SKM-1 treated with dmso at 0.1 percent for 144 hours (cell line): ENCODE results near the gene GGA2.
"Not testable (repeated sequence)": the region's sequence is repeated elsewhere in the genome, so short reads cannot be mapped to it uniquely, and the experiment has no call there.

Source experiments
- DNase-seq: peaks from one replicate; lab custom pipeline; 2025; ENCODE audit not compliant: unreplicated experiment; lab: John Stamatoyannopoulos, UW

GGA2 gene

DNA sequence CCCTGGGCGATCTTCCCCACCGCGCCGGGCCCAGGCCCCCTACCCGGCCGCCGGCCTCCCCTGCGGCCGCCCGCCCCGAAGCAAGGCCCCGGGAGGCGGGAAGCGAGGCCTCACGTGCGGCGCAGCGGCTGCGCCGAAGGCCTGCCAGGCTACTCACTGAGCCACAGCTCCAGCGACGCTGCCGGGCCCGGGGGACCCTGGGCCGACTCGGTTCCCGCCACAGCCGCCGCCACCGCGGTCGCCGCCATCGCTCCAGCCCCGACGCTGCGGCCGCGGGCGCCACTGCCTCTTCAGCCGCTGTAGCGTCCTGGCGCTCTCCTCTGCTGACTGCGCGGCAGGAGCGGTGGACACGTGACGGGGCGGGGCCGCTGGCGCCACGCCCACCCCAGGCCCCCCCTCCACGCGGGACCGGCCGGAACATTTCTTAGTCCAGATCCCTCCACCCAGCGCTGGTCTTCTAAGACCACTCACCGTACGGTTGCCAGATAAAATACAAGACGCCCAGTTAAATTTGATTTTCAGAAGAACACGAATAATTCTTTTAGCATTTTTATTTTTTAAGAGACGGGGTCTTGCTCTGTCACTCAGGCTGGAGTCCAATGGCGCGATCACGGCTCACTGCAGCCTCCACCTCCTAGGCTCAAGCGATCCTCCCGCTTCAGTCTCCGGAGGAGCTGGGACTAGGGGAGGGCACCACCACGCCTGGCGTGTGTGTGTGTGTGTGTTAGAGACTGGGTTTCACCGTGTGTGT, at the start of gene GGA2:
TSS of gene GGA2 (minus strand) at position 331 of the 751 bp plus-strand sequence. CDS start at position 248, 83 bp downstream.
- peak; percentile 72 for DNase-seq

DNA sequence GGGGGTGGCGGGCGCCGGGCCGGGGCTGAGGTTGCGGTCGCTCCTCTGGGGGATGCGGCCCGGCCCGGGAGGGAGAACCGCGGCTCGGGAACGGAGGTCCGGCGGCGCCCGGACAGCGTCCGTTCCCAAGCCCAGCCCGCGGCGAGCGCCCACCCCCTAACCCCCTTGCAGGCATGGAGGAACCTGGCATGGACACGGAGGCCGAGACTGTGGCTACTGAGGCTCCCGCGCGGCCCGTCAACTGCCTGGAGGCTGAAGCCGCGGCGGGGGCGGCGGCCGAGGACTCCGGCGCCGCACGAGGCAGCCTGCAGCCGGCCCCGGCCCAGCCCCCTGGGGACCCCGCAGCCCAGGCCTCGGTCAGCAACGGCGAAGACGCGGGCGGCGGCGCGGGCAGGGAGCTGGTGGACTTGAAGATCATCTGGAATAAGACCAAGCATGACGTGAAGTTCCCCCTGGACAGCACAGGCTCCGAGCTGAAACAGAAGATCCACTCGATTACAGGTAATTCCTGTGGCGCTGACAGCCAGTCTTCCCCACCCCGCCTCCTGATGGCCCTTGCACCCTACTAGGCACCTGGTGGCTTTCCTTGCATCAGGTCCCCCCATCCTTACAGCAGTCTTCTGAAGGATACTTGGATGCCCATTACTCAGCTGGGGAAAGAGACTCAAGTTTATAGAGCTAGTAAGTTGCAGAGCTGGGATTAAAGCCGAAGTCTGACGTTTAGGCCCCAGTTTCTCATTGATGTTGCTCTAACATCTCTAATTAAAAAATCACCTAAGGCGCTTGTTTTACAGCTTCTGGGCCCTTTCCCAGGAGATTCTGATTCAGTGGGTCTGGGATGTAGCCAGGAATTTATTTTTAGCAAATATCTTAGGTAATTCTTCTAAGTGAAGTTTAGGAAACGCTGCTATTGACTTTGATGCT, 47.7 kb upstream of the GGA2 start:
- no peak for DNase-seq

DNA sequence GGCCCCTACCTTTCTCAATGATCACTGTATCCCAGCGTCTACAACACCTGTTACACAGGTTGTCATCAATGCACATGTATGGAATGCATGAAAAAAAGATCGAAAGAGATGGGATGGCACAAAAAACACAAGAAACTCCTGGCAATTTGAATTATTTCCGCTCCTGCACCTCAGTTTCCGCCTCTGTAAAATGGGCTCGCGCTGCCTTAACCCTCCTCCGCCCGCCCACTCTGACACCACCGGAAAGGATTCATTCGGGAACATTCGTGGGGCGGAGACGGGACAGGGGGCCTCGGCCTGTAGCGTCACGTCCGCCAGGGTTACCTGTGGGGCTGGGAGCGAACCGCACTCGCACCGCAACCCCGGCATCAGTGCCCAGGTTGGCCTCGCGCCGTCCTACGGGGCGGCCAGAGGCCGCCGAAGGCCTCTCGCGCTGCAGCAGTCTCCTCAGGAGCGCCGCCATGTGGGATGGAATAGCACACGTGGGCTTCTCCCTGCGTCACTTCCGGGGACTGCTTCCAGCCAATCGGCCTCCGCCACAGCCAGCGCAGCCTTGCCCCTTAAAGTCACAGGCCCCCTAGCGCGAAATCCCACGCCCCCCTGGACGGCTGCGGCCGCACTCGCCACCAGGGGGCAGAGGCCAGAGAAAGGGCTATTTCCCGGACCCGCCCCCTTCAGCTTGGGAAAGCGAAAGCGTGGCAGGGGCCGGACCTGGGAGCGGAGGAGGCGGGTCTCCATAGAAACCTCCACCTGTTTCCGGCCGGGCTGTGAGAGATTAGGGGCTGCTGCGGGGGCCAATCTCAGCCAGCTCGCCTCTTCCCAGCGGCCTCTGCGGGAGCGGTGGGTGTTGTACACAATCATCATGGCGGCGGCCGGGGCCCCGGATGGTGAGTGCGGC, 46.8 kb upstream of the GGA2 start, which contains the start of the genes EARS2 and UBFD1:
TSS of gene EARS2 (minus strand) at position 470 of the 898 bp plus-strand sequence. CDS start at position 463, 7 bp downstream.
TSS of gene UBFD1 (plus strand) at position 847 of the 898 bp plus-strand sequence. CDS start at position 863, 16 bp downstream.
- peak; percentile 97 for DNase-seq

DNA sequence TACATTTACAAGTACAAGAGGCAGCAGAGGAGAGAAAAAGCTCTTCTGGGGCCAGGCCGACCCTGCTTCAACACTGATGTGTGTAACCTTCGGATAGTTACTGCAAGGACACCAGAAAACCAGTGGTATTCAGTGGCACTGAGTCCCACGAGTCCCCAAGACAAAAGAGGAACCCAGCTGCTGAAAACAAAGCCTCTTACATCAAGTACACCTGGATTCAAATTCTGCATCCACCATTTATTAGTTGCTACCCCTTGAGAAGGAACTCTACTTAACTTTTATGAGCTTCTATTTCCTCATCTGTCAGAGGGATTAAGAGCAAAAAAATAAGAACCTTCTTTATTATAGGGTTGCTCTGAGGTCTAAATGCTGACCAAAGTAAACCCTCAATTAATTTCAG, 44.2 kb upstream of the GGA2 start:
- no peak for DNase-seq

DNA sequence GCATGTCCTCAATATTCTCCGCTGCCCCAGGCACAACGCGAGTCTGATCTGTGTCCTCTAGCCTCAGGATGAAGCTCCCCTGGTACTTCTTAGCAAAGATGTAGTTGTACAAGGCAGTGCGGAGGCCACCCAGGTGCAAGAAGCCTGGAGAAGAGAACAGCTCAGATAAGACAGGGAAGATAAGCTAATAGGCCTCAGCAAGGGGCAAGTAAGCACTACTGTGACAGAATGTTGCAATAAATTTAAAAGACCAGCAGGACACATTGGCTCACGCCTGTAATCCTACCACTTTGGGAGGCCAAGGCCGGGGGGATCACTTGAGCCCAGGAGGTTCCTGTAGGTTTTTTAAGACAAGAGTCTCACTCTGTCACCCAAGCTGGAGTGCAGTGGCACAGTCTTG, 41.9 kb upstream of the GGA2 start:
- DNase-seq, result no peak

- no peak for DNase-seq
Measured at GRCh38 chr16:23549938-23550337, 39.6 kb upstream of the GGA2 start.

DNA sequence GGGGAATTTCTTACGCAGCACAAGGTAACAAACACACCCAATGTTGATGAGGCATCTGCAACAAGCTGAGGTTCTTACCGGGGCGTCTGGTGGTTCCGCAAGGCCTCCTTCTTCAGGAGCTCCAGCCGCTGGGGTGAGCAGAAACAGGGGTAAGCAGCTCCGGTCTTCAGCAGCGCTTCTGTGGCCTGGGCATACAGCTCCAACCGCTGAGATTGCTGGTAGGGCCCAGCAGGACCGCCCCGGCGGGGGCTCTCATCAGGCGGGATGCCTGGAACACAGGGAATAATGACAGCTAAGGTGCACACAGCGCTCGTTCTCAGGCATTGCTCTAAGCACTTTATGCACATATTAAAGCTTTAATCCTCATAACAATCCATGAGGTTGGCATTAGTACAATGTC, 34.1 kb upstream of the GGA2 start:
- no peak for DNase-seq

GRCh38 chr16:23540817-23541178, 30.5 kb upstream of the GGA2 start:
- DNase-seq, result not testable (repeated sequence)

- DNase-seq, result no peak
Measured at GRCh38 chr16:23539984-23540816, 29.9 kb upstream of the GGA2 start.

DNA sequence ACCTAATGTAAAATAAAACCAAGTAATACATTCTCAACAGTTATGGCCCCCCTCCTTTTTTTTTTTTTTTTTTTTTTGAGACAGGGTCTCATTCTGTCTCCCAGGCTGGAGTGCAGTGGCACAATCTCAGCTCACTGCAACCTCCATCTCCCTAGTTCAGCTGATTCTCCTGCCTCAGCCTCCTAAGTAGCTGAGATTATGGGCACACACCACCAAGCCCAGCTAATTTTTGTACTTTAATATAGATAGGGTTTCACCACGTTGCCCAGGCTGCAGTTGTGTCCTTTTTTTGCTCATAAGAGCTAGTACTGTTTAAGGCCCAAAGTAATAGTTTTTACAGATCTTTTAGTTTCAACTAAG, 28.6 kb upstream of the GGA2 start:
- DNase-seq, result no peak

DNA sequence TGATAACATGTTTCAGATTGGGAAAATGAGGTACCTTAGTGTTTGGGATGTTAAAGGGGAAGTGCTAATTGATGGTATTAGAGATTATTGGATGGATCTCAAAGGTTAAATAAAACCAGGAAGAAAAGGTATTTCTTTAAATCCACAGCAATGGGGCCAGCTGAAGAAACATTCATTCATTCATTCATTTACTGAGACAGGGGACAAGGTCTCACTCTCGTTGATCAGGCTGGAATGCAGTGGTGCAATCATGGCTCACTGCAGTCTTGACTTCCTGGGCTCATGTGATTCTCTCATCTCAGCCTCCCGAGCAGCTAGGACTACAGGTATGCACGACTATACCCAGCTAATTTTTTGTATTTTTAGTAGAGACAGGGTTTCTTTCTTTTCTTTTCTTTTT, 27.1 kb upstream of the GGA2 start:
- no peak for DNase-seq

DNA sequence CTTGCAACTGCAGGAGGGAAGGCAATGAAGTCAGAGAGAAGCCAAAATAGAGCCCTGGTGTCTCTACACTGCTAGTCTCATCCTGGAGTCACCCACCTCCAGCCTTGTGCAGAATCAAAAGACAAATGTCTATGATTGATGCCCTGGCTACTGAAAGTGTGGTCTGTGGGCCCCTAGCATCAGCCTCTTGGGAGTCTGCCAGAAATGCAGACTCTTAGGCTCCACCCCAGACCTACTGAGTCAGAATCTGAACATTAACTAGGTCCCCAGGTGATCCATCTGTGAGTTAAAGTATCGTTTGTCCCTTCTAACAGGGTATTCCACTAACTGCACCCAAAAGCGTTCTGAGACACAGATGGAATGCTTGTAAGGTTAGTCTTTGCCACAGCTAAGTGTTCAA, 25.6 kb upstream of the GGA2 start:
- DNase-seq, result no peak

DNA sequence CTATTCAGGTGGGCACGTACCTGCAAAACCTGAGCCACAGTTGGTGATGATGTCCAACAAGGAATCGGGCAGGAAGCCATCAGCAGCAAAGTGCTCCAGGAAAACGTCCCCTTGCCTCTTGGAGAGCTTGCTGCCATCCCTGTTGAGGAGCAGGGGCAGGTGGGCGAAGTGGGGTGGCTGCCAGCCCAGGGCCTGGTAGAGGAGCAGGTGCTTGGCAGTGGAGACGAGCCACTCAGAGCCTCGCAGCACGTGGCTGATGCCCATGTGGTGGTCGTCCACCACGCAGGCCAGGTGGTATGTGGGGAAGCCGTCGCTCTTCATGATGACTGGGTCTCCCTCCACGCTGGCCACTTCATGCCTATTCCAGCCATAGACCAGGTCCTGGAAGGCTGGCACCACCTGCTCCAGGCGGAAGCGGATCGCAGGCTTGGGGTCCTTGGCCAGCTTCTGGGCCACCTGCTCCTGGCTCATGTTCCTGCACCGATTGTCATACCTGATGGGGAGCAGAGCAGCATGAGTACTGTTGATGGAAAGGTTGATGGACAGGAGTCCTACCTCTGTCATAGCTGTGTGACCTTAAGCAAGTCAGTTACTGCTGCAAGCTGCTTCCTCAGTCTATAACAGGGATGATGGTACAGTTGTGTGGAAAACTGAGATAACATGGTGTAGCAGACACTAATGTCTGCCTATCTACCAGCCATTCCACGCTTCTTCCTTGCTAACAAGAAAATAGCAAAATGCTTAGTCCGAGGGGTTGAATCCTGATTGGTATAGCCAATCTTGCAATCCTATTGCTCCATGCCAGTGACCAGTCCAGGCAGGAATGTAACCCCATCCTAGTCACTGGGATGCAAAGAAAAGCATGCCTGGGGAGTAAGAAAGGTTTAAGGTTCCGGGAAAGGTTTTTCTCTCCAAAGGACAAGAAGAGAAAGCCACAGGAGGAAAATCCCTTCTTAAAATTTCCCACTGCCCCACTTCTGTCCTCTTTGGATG, 24.9 kb upstream of the GGA2 start:
- no peak for DNase-seq

GRCh38 chr16:23532448-23532847, 22.2 kb upstream of the GGA2 start:
- no peak for DNase-seq

- DNase-seq, result no peak
Measured at GRCh38 chr16:23530062-23530461, 19.8 kb upstream of the GGA2 start.

DNA sequence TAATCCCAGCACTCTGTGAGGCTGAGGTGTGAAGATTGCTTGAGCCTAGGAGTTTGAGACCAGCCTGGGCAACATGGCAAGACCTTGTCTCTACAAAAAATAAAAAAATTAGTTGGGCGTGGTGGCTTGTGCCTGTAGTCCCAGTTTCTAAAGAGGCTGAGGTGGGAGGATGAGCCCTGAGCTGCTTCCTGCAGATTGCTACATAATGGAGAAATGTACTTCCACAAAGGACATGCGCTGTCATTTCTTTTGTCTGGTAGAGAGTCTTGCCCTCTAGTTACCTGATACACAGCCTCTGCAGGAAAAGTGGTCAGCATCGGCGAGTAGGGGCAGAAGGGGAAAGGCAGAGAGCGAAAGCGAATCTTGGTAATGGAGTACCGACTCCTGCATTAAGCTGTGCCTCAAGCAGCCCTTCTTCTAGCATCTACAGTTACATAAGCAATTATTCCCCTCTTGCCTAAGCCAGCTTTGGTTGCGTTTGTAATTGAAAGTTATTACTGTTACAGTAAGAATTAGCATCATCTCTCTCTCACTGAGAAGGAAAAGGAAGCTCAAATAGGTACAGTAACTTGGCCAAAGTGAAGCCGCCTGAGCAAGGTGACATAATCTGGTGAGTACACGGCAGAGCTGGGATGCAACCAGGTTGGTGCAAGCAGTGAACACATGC, 18.5 kb upstream of the GGA2 start:
- no peak for DNase-seq

DNA sequence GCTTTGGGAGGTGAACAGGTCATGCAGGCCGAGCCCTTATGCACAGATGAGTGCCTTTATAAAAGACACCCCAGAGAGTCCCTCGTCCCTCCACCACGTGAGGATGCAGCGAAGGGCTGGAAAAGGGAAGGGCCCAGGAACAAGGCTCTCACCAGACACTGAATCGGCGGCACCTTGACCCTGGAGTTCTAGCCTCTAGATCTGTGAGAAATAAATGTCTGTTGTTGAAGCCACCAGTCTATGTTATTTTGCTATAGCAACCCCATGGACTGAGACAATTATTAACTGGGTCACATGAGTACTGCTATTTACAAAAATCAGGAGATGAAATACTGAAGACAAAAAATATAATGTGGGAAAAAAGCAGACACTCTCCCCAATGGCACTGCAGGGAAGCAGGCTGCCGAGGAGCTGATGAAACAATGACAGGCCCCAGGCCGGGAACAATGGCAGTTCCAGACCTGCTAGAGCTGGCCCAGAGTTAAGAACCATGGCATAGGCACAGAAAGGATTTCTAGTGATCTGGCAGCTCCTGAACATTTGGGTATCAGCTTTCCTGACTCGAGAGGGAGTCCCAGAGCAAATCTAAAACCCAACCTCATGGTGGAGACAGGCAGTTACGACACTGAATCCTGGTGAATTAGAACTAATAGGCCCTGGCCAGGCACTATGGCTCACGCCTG, 17.8 kb upstream of the GGA2 start:
- DNase-seq, result no peak

DNA sequence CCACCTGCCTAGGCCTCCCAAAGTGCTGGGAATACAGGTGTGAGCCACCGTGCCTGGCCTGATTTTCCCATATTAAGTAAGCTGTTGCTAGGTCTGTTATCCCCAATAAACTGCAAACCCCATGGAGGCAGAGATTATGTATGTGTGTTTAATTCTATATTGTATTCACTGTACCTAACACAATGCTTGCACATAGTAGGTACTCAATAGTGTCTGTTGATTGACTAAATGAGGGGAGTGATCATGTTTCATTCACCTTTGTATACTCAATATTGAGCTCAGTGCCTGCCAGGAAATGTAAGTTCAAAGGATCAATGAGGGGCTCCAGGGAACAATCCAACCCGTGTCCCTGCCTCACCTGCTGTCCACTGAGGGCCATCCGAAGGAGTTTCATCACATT, 14.6 kb upstream of the GGA2 start:
- DNase-seq, result no peak
